HL-60 (cell line): ENCODE data around the gene DNAJB1.

Experiments
- POLR2AphosphoS5 ChIP-seq: IDR thresholded peaks from 2 replicates; pipeline ENCODE4 v1.6.1; 2012; ENCODE audit warnings: low read depth
- REST ChIP-seq: IDR thresholded peaks from 2 replicates; pipeline ENCODE4 v1.6.1; 2012; ENCODE audit warnings: low read depth; ENCODE audit not compliant: insufficient replicate concordance
- SPI1 ChIP-seq: IDR thresholded peaks from 2 replicates; pipeline ENCODE4 v1.6.1; 2012; ENCODE audit warnings: low read depth, mild to moderate bottlenecking, borderline replicate concordance
- TF ChIP-seq, protein P1 (sequence below): IDR thresholded peaks from one replicate; pipeline ENCODE4 v1.5.1; 2011; ENCODE audit warnings: low read length, control low read depth, inconsistent platforms; ENCODE audit not compliant: insufficient read depth

DNA sequence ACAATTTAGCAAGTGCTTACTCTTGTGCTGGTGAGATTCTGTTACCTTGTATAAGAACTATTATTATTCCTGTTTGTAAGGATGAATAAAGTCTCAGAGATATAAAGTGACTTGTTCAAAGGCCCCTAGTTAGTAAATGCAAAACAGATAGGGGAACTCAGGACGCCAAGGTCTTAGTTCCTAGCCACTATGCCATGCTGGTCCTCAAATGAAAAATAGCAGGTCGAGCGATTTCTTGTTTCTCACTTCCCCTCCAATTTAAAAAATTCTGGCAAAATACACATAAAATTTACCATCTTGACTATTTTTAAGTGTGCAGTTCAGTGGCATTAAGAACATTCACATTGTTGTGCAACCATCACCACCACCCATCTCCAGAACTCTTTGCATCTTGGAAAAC lies 12.3 kb upstream of the DNAJB1 start:
- TF ChIP-seq, protein P1, sequence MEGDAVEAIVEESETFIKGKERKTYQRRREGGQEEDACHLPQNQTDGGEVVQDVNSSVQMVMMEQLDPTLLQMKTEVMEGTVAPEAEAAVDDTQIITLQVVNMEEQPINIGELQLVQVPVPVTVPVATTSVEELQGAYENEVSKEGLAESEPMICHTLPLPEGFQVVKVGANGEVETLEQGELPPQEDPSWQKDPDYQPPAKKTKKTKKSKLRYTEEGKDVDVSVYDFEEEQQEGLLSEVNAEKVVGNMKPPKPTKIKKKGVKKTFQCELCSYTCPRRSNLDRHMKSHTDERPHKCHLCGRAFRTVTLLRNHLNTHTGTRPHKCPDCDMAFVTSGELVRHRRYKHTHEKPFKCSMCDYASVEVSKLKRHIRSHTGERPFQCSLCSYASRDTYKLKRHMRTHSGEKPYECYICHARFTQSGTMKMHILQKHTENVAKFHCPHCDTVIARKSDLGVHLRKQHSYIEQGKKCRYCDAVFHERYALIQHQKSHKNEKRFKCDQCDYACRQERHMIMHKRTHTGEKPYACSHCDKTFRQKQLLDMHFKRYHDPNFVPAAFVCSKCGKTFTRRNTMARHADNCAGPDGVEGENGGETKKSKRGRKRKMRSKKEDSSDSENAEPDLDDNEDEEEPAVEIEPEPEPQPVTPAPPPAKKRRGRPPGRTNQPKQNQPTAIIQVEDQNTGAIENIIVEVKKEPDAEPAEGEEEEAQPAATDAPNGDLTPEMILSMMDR: no peak
- TF ChIP-seq REST (no peak), POLR2AphosphoS5 (no peak), SPI1 (peak; percentile 9; the same call in 1 of the 2 replicates)
